K562 (cell line): Measurements from ENCODE around the gene ZNF438. TPM values are rescaled to one million over a fixed set of nuclear protein-coding genes. Genes with fewer than 3 reads are reported as not detected.

Experiments
- CUX1 ChIP-seq: fragments of 200-800 bp; sonication (Bioruptor generic); IDR thresholded peaks from 2 replicates; pipeline ENCODE4 v1.6.1; 2016; ENCODE audit warnings: missing genetic modification characterization, missing compliant biosample characterization
- DLX4 ChIP-seq: fragments of 250-450 bp; sonication (Bioruptor Pico); IDR thresholded peaks from 2 replicates; pipeline ENCODE4 v1.6.1; 2021; ENCODE audit warnings: mild to moderate bottlenecking
- E2F1 ChIP-seq: sonication (generic); formaldehyde crosslinking; IDR thresholded peaks from 2 replicates; pipeline ENCODE4 v1.8.1; 2023; ENCODE audit warnings: mild to moderate bottlenecking, missing genetic modification reagents, moderate library complexity
- ELF4 ChIP-seq: fragments of 450-650 bp; formaldehyde crosslinking; IDR thresholded peaks from 2 replicates; pipeline ENCODE4 v1.4.0; 2022; ENCODE audit warnings: missing genetic modification characterization
- EP400 ChIP-seq: fragments of 450-650 bp; IDR thresholded peaks from 2 replicates; pipeline ENCODE4 v1.6.1; 2017; ENCODE audit warnings: antibody characterized with exemption, mild to moderate bottlenecking, moderate library complexity
- ETV6 ChIP-seq, 3 experiments: fragments of 150-350 bp in 1 of 3; sonication (generic) in 1 of 3; formaldehyde crosslinking in 1 of 3; IDR thresholded peaks; 2 replicates each; pipeline versions ENCODE4 v1.6.1 to v1.8.0; 2014 to 2022; ENCODE audit warnings: borderline replicate concordance in 2 of 3, low read depth in 2 of 3, antibody characterized with exemption in 1 of 3, low read length in 1 of 3, mild to moderate bottlenecking in 1 of 3, missing genetic modification reagents in 1 of 3
- NFIX ChIP-seq: fragments of 250-450 bp; sonication (Bioruptor Pico); IDR thresholded peaks from 2 replicates; pipeline ENCODE4 v1.4.0; 2020; ENCODE audit warnings: low read depth, mild to moderate bottlenecking, moderate library complexity
- PRDM10 ChIP-seq: fragments of 450-650 bp; IDR thresholded peaks from 2 replicates; pipeline ENCODE4 v1.6.1; 2018; ENCODE audit not compliant: partially characterized antibody
- YY1 ChIP-seq, 3 experiments: IDR thresholded peaks; 2 replicates each; pipeline ENCODE4 v1.6.1; 2011; ENCODE audit warnings: low read length in 2 of 3, mild to moderate bottlenecking in 2 of 3, moderate library complexity in 2 of 3, borderline replicate concordance in 1 of 3, control low read depth in 1 of 3, low read depth in 1 of 3; ENCODE audit not compliant: insufficient read depth in 3 of 3, insufficient replicate concordance in 2 of 3, control insufficient read depth in 1 of 3, insufficient read length in 1 of 3; ENCODE audit errors: extremely low read depth in 1 of 3
- ZBTB34 ChIP-seq: fragments of 250-450 bp; sonication (Bioruptor Pico); IDR thresholded peaks from 2 replicates; pipeline ENCODE4 v1.8.0; 2021; ENCODE audit warnings: mild to moderate bottlenecking, moderate library complexity
- ZNF584 ChIP-seq: fragments of 200-800 bp; sonication (Bioruptor generic); IDR thresholded peaks from 2 replicates; pipeline ENCODE4 v1.6.1; 2016; ENCODE audit warnings: low read depth, mild to moderate bottlenecking, missing genetic modification characterization, missing compliant biosample characterization
- ZNF717 ChIP-seq: fragments of 250-450 bp; sonication (Bioruptor Pico); IDR thresholded peaks from 2 replicates; pipeline ENCODE4 v1.5.0; 2021
- polyA plus RNA-seq, 8 experiments: library from polyadenylated mRNA; depleted of rRNA in 4 of 8; stranded (reverse) in 5 of 8; unstranded in 3 of 8; fragments of >200 nt; fragmentation: Nextera tagmentation in 2 of 8; fragmentation: Illumina TruSeq in 1 of 8; extraction: Ambion mirVana in 2 of 8; extraction: Trizol in 1 of 8; gene quantifications; 2 replicates each; pipeline versions ENCODE4 v1.2.1 to v1.2.3, GENCODE V29; 2011 to 2014; ENCODE audit warnings: inconsistent platforms in 1 of 8, missing spikeins in 1 of 8
- total RNA-seq, 7 experiments: library from RNA; depleted of rRNA in 6 of 7; stranded (reverse); fragments of >200 nt in 6 of 7; fragmentation: Illumina TruSeq in 2 of 7; extraction: Trizol in 2 of 7; gene quantifications; 2 replicates each; pipeline versions ENCODE4 v1.2.1 to v1.2.3, GENCODE V29; 2011 to 2021; ENCODE audit warnings: low replicate concordance in 1 of 7

The ZNF438 gene
- total and polyA plus RNA-seq, 9 of the 15 experiments (the other 6 are each of a cell fraction or from before 2014, with no cell fraction given): 0.45 to 1.5 (median 0.91) TPM

GRCh38 chr10:31031558-31032257 is at the start of gene ZNF438 (continued):
- 0 out of 2 replicates have a peak, but pooled peaks have one; percentile 13 for TF ChIP-seq ELF4 (CRISPR knock-in tag)
- no peak for TF ChIP-seq ETV6 (IDR thresholded peaks at IDR 0.05; ENCODE audit: borderline replicate concordance in 1 of 2, low read depth in 2 of 2, low read length in 1 of 2)
- 0 out of 2 replicates have a peak, but pooled peaks have one; percentile 18 for TF ChIP-seq ETV6 (CRISPR knock-in tag; IDR thresholded peaks at IDR 0.05; ENCODE audit: borderline replicate concordance)
- TF ChIP-seq ZNF584 (CRISPR knock-in tag): no peak
- TF ChIP-seq NFIX (CRISPR knock-in tag): no peak
- TF ChIP-seq CUX1: no peak
- peak in 1 of 3 experiments; percentile 7 for TF ChIP-seq YY1 (IDR thresholded peaks at IDR 0.05; ENCODE audit: borderline replicate concordance in 1 of 3, control insufficient read depth in 1 of 3, extremely low read depth in 1 of 3, insufficient read depth in 3 of 3, insufficient read length in 1 of 3, insufficient replicate concordance in 2 of 3, low read depth in 1 of 3, low read length in 2 of 3)
- no peak for TF ChIP-seq PRDM10
- TF ChIP-seq ZNF717 (CRISPR knock-in tag): no peak
- TF ChIP-seq E2F1: peak; percentile 85; the same call in 1 of the 2 replicates
- TF ChIP-seq EP400: peak; percentile 82
- TF ChIP-seq DLX4: no peak
- TF ChIP-seq ZBTB34 (CRISPR knock-in tag): no peak
